Measurements from ENCODE around the gene ENO1.

- no peak for TF ChIP-seq GATA2 (IDR thresholded peaks at IDR 0.05; ENCODE audit: low read depth, low read length)
- no peak for TF ChIP-seq GATA3 (IDR thresholded peaks at IDR 0.05; ENCODE audit: low read depth, low read length)
These were observed 8.1 kb upstream of the ENO1 start for GRCh38 chr1:8886589-8886988.

Data from SH-SY5Y (cell line).